GM19193 (cell line): Measurements from ENCODE around the gene IGFBP6.

ENCODE experiments used
- POLR2A ChIP-seq: IDR thresholded peaks from 4 replicates; pipeline ENCODE4 v1.6.1; 2011; ENCODE audit not compliant: insufficient read depth, insufficient read length; ENCODE audit errors: extremely low read depth

Gene IGFBP6

DNA sequence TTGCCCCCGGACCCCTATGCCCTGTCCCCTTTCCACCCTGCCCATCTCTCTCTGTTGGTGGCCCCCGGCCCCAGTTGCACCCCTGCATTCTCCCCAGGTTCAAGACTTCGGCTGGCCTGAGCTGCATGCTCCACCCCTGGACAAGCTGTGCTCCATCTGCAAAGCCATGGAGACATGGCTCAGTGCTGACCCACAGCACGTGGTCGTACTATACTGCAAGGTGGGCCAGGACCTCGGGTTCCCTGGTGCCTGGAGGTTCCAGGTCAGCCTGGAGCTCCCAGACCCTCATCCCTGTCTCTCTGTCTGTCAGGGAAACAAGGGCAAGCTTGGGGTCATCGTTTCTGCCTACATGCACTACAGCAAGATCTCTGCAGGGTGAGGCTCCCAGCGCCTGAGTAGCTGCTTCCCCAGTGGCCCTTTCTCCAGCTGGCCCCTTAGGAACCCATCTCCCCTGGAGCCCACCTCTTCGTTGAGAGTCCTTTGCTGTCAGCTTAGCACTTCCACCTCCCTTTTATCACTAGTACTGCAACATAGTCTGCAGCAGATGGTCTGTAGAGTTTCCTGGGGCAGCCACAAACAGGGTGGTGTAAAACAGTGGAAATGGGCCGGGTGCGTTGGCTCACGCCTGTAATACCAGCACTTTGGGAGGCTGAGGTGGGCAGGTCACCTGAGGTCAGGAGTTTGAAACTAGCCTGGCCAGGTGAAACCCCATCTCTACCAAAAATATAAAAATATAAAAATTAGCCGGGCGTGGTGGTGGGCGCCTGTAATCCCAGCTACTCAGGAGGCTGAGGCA is 41.8 kb upstream of the IGFBP6 start:
- TF ChIP-seq POLR2A = no peak

DNA sequence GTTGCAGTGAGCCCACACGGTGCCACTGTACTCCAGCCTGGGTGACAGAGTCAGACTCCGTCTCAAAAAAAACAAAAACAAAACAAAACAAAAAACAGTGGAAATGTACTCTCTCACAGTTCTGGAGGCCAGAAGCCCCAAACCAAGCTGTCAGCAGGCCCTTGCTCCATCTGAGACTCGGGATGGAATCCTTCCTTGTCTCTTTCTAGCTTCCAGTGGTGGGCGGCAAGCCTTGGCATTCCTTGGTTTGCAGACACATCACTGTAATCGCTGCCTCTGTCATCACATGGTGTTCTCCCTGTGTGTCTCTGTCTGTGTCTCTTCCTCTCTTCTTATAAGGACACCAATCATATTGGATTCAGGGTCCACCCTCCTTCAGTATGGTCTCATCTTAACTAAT is 41.2 kb upstream of the IGFBP6 start:
- no peak for TF ChIP-seq POLR2A

DNA sequence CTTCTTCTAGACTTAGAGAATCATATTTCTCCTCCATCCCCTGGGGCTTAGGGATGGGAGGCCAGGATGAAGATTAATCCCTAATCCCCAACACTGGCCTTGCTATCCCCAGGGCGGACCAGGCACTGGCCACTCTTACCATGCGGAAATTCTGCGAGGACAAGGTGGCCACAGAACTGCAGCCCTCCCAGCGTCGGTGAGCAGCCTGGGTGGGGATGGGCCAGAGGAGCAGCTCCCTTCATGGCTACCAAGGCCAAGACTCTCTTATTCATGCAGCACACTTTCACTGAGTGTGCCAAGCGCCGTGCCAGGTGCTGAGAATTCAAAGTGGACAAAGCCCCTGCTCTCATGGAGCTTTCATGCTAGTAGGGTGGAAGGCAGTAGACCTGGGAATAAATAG is 40.6 kb upstream of the IGFBP6 start:
- no peak for TF ChIP-seq POLR2A

DNA sequence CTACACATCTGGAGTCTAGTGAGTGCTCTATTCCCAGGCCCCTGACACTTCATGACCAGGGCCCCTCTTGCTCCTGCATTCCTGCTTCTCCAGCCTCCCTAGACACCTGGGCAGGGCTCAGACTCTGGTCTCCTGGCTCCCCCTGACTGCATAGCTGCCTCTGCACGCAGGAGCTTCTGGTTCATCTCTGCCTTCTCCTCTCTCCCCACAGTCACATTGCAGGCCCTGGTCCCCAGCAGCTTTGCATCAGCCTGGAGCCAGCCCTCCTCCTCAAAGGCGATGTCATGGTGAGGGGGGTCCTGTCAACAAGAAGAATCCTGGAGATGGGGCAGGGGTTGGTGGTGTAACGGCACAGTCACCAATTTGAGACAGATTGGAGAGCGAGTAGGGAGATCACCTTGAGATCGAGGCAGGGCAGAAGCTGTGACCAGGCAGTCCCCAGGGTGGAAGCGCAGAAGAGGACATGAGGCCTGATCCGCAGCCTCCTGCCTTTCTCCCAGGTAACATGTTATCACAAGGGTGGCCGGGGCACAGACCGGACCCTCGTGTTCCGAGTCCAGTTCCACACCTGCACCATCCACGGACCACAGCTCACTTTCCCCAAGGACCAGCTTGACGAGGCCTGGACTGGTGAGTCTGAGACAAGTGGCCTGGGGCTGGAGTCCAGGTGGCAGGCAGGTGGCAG is 39.5 kb upstream of the IGFBP6 start:
- TF ChIP-seq POLR2A = no peak

DNA sequence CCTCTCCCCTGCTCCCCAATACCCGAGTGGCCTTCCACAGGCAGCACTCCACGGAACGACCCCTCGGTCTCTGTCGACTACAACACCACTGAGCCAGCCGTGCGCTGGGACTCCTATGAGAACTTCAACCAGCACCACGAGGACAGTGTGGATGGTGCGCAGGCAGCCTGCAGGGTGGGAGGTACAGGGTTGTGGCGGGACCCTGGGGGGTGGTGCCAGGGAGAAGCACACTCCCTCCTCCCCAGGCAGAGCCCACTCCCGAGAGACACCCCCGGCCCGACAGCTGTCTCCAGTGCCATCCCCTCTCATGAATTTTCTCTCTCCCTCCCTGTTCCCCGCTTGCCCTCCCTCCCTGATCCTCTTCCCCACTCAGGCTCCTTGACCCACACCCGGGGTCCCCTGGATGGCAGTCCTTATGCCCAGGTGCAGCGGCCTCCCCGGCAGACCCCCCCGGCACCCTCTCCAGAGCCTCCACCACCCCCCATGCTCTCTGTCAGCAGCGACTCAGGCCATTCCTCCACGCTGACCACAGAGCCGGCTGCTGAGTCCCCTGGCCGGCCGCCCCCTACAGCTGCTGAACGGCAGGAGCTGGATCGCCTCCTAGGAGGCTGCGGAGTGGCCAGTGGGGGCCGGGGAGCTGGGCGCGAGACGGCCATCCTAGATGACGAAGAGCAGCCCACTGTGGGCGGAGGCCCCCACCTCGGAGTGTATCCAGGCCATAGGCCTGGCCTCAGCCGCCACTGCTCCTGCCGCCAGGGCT is 38.6 kb upstream of the IGFBP6 start:
- no peak for TF ChIP-seq POLR2A

DNA sequence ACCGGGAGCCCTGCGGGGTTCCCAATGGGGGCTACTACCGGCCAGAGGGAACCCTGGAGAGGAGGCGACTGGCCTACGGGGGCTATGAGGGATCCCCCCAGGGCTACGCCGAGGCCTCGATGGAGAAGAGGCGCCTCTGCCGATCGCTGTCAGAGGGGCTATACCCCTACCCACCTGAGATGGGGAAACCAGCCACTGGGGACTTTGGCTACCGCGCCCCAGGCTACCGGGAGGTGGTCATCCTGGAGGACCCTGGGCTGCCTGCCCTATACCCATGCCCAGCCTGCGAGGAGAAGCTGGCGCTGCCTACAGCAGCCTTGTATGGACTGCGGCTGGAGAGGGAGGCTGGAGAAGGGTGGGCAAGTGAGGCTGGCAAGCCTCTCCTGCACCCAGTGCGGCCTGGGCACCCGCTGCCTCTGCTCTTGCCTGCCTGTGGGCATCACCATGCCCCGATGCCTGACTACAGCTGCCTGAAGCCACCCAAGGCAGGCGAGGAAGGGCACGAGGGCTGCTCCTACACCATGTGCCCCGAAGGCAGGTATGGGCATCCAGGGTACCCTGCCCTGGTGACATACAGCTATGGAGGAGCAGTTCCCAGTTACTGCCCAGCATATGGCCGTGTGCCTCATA is 37.9 kb upstream of the IGFBP6 start:
- TF ChIP-seq POLR2A = no peak

DNA sequence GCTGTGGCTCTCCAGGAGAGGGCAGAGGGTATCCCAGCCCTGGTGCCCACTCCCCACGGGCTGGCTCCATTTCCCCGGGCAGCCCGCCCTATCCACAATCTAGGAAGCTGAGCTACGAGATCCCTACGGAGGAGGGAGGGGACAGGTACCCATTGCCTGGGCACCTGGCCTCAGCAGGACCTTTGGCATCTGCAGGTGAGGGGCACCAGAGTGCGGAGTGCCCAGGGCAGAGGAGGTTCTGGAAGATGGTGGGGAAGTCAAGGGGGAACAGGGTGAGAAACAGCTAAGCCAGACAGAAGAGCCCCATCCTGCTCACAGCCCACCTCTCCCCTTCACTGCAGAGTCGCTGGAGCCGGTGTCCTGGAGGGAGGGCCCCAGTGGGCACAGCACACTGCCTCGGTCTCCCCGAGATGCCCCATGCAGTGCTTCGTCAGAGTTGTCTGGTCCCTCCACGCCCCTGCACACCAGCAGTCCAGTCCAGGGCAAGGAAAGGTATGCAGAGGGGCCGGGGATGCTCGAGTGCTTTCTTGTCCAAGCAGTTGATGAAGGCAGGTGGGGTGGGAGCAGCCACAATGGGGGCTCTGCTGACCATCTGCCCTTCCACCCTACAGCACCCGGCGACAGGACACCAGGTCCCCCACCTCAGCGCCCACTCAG is 37.3 kb upstream of the IGFBP6 start:
- TF ChIP-seq POLR2A = no peak

DNA sequence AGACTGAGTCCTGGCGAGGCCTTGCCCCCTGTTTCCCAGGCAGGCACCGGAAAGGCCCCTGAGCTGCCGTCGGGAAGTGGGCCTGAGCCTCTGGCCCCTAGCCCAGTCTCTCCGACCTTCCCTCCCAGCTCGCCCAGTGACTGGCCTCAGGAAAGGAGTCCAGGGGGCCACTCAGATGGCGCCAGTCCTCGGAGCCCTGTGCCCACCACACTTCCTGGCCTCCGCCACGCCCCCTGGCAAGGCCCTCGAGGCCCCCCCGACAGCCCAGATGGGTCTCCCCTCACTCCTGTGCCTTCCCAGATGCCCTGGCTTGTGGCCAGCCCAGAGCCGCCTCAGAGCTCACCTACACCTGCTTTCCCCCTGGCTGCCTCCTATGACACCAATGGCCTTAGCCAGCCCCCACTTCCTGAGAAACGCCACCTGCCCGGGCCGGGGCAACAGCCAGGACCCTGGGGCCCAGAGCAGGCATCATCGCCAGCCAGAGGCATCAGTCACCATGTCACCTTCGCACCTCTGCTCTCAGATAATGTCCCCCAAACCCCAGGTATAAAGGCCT is 36.7 kb upstream of the IGFBP6 start:
- no peak for TF ChIP-seq POLR2A

DNA sequence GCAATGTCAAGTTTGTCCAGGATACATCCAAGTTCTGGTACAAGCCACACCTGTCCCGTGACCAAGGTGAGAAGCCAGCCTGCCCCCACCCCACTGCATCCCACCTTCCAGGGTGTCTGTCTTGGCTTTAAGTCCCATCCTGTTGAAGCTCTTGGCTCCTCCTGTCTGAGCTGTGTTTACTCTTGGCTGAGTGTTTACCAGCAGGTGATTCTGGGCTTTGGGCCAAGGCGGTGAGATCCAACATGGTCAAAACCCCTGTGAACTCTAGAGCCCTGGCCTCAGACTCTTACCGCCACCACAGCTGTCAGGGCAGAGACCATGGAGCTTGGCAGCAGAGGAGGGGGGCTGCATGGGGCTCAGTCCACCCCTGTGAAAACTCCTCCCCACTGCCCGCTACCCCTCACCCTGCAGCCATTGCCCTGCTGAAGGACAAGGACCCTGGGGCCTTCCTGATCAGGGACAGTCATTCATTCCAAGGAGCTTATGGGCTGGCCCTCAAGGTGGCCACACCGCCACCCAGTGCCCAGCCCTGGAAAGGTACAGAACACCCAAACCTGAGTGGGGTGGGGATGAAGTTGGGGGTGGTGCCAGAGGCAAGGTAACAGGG is 36.0 kb upstream of the IGFBP6 start:
- no peak for TF ChIP-seq POLR2A

DNA sequence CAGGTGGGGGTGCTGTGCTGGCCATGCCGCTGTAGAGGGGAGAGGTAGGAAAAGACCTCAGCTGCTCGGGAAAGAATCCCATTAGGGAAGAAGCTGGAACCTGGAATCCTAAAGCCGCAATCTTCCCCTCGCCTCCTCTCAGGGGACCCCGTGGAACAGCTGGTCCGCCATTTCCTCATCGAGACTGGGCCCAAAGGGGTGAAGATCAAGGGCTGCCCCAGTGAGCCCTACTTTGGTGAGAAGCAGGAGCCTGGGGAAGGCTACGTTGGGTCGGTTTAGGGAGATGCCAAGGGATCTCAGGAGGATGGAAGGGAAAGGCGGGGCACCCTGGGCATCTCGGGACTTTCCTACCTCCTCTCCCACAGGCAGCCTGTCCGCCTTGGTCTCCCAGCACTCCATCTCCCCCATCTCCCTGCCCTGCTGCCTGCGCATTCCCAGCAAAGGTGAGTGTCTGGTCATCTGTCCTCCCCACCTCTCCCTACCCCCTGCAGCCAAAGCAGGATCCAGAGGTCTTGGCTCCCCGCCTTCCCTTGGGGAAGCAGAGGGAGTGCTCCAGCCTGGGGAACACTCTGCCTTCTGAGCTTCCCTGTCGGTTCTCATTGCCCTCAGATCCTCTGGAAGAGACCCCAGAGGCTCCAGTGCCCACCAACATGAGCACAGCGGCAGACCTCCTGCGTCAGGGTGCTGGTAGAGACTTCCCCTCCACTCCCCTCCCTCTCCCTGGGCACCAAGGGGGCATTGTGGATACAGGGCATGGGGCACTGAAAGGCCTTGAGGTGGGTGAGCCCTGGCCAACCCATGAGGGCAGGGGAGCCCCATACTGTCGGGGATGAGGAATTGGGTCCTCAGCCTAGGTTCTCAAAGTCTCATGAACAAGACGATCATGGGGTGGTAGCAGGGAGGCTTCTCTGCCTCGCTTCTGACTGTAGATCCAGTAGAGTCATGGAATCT is 35.2 kb upstream of the IGFBP6 start:
- TF ChIP-seq POLR2A = no peak

DNA sequence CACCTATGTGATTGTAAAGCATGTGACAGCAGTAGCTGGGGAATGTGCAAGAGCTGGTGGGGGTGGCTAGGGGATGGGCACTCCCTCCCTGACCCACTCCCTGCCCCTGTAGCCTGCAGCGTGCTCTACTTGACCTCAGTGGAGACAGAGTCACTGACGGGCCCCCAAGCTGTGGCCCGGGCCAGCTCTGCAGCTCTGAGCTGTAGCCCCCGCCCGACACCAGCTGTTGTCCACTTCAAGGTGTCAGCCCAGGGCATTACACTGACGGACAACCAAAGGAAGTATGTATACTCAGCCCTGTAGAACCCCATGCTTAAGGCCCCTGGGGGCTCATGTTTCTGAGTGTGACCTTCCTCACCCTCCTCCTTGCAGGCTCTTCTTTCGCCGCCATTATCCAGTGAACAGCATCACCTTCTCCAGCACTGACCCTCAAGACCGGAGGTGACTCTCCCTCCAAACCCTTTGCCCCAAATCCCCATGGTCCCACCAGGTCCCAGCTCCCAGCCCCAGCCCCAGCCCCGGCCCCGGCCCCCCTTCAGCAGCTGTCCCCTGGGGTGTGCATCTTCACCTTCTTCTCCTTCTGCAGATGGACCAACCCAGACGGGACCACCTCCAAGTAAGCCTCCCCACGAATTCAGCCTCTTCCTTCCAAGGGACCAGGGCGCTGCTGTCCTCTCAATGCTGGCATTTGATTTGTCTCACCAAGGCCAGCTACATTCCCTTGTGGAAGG is 34.3 kb upstream of the IGFBP6 start:
- no peak for TF ChIP-seq POLR2A
